Psoas muscle (tissue), 8 donors: ENCODE results near the gene LY6G6D. TPM values are rescaled to one million over a fixed set of nuclear protein-coding genes. Genes with fewer than 3 reads are reported as not detected.
A peak's percentile ranks its signal among the peaks of the same experiment; 100 is the strongest.

Experiments used
- ATAC-seq, 4 donors: fragments of 200-7000 bp; cut with Tn5 transposase; one replicate each; pipeline ENCODE4 v1.9.1; 2020; ENCODE audit warnings: moderate library complexity in 3 of 4, mild to moderate bottlenecking in 2 of 4
- DNase-seq, 2 donors: peaks; one replicate each; pipeline ENCODE4 v3.0.0-alpha.2; 2020
- H3K27ac ChIP-seq: fragments of 200-600 bp; one replicate; pipeline ENCODE4 v1.8.0; 2022
- H3K27me3 ChIP-seq, 3 donors: fragments of 200-600 bp in 1 of 3; one replicate each; pipeline versions ENCODE4 v1.6.1 to v1.8.0; 2013 to 2022; ENCODE audit warnings: low read length in 2 of 3, mild to moderate bottlenecking in 2 of 3, moderate library complexity in 1 of 3; ENCODE audit not compliant: insufficient read depth in 3 of 3
- H3K36me3 ChIP-seq, 2 donors: fragments of 200-600 bp in 1 of 2; one replicate each; pipeline versions ENCODE4 v1.6.1 to v1.8.0; 2013 to 2022; ENCODE audit warnings: low read depth in 1 of 2, mild to moderate bottlenecking in 1 of 2, moderate library complexity in 1 of 2; ENCODE audit not compliant: insufficient read depth in 1 of 2
- H3K4me1 ChIP-seq: fragments of 200-600 bp; one replicate; pipeline ENCODE4 v1.8.0; 2022
- H3K4me3 ChIP-seq: fragments of 200-600 bp; one replicate; pipeline ENCODE4 v1.8.0; 2022; ENCODE audit warnings: mild to moderate bottlenecking
- H3K9me3 ChIP-seq: fragments of 200-600 bp; one replicate; pipeline ENCODE4 v1.8.0; 2022
- CTCF ChIP-seq: fragments of 200-600 bp; IDR thresholded peaks from one replicate; pipeline ENCODE4 v1.8.0; 2022; ENCODE audit warnings: antibody characterized with exemption
- WGBS, 3 donors: extraction: QIAGEN DNeasy Blood & Tissue Kit; methylation state at CpG; one replicate each; pipeline versions ENCODE4 v1.1.6 to v1.1.7; 2013; 5-methylcytosine and 5-hydroxymethylcytosine counted together
- intact Hi-C, 2 donors: fragments of 100-400 bp; cut with DNase I; formaldehyde crosslinking; loops; one replicate each; pipeline versions ENCODE4 v1.11.0 to v1.14.2; 2022
- long read RNA-seq, 2 donors: library from polyadenylated mRNA; unstranded; transcript quantifications; one replicate each; pipeline ENCODE4 v2.0.0, GENCODE V29; 2021
- polyA plus RNA-seq, 3 donors: library from polyadenylated mRNA; stranded (reverse); fragments of 200-250 nt; gene quantifications; one replicate each; pipeline ENCODE4 v1.2.3, GENCODE V29; 2013
- total RNA-seq, 4 donors: library from RNA; stranded (reverse); fragmentation: NEBNext Ultra II Directional in 2 of 4; extraction: Animal tissue kit (Norgen Biotek cat#: 25700) in 2 of 4; gene quantifications; one replicate each; pipeline versions ENCODE4 v1.2.1 to v1.2.4, GENCODE V29; 2021 to 2023
- donor health status: healthy with polysubstance abuse.
- donor health status: DM: no; HTN: no; CAD: no; lungs with moderate emphysema.
- donor health status: Bipolar disorder and iron deficiency.
- donor health status: healthy.
- donor health status: DM: yes; HTN: yes; CAD: no.
- donor health status: DM: no; HTN: no; CAD: no.
- donor health status: DM: no; HTN: no; CAD: no.
- donor health status: DM: yes; HTN: yes; CAD: no.

LY6G6D gene
- total RNA-seq: not detected
- polyA plus RNA-seq: not detected
- long read RNA-seq, donor 1: 0 reads
- long read RNA-seq, donor 2: 0 reads

GRCh38 chr6:31715022-31715958 is at the start of gene LY6G6D:
TSS of gene LY6G6D (plus strand) at chr6:31715348. CDS start at chr6:31715356, 8 bp downstream.
- Histone ChIP-seq H3K36me3 (no peaks in the 10 kb centered on the region), H3K27me3 (no peaks in the 10 kb centered on the region), H3K9me3 (no peaks in the 10 kb centered on the region), H3K27ac (no peak within 1 kb of the TSS), H3K4me3 (no peak within 1 kb of the TSS), H3K4me1 (no peaks in the 10 kb centered on the region)
- DNase-seq (no peak), ATAC-seq (no peak)
- intact Hi-C loops: no loop called here
- WGBS, 3 donors: 38 to 60% (median 43%) methylated on average over 14 to 16 of the region's 16 CpGs
- TF ChIP-seq CTCF: no peak

DNA sequence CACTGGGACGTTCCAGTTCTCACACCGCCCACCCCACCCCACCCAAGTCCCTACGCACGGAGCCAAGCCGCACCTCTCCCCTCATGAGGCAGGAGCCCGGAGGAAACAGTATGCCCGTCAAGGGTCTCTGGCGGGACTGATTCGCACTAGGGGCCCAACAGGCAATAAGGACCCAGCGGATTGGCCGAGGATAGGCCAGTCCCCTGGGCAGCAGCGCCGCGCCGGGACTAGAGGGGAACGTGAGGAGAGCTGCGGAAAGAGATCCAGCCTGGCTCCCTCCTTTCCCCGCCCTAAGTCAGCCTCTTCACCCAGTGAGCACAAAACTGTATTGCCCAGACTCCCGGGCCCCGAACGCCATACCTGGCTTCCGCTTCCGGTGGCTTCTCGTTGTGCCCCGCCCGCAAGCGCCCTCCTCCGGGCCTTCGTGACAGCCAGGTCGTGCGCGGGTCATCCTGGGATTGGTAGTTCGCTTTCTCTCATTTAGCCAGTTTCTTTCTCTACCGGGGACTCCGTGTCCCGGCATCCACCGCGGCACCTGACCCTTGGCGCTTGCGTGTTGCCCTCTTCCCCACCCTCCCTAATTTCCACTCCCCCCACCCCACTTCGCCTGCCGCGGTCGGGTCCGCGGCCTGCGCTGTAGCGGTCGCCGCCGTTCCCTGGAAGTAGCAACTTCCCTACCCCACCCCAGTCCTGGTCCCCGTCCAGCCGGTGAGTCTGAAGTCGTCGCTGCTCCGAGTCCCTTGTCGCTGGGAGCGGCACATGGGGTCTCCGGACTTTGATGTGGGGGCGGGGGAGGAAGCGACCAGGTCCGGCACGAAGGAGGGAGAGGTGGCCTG is 49.4 kb upstream of the LY6G6D start, which contains the start of gene CSNK2B:
TSS of gene CSNK2B (plus strand) at position 580 of the 836 bp plus-strand sequence. CDS start 752 bp downstream, outside the sequence.
- intact Hi-C loops: loop anchor here in 1 of 2 donors (5.0 kb wide), 2 partner anchors 72 to 287 kb away; partner anchors contain the start of gene CLIC1
- H3K27ac ChIP-seq: peak within 1 kb of the TSS; percentile 97
- H3K9me3 ChIP-seq: no peaks in the 10 kb centered on the region
- no peak for TF ChIP-seq CTCF
- peak within 1 kb of the TSS; percentile 91 for H3K4me3 ChIP-seq
- no peaks in the 10 kb centered on the region for H3K27me3 ChIP-seq
- H3K36me3 ChIP-seq: peaks cover 16 to 67% of the 10 kb centered on the region in 2 donors
- WGBS, 3 donors: 0 to 1% (median 0%) methylated on average over 60 to 63 of the region's 63 CpGs
- ATAC-seq: peak; percentile 89 to 92 (median 91)
- DNase-seq: peak; percentile 99
- H3K4me1 ChIP-seq: peaks cover 41% of the 10 kb centered on the region

- Histone ChIP-seq H3K27ac (peak overlapping the region; percentile 97), H3K4me1 (peaks cover 37% of the 10 kb centered on the region), H3K27me3 (no peaks in the 10 kb centered on the region), H3K36me3 (peaks cover 16 to 74% of the 10 kb centered on the region in 2 donors), H3K4me3 (peak overlapping the region; percentile 91), H3K9me3 (no peaks in the 10 kb centered on the region)
- ATAC-seq: no peak
- no peak for DNase-seq
- 2 to 4% (median 3%) methylated on average over 15 of the region's 15 CpGs for WGBS, 3 donors
- intact Hi-C loops: loop anchor here in 1 of 2 donors (5.0 kb wide), 2 partner anchors 71 to 286 kb away; partner anchors contain the start of gene CLIC1
- no peak for TF ChIP-seq CTCF
Measured at GRCh38 chr6:31666337-31666965, 48.7 kb upstream of the LY6G6D start.

- ATAC-seq (no peak), DNase-seq (no peak)
- TF ChIP-seq CTCF: no peak
- Histone ChIP-seq H3K27ac (no peak within 1 kb of the TSS), H3K27me3 (no peaks in the 10 kb centered on the region), H3K9me3 (no peaks in the 10 kb centered on the region), H3K4me3 (no peak within 1 kb of the TSS), H3K4me1 (peaks cover 16% of the 10 kb centered on the region), H3K36me3 (peaks cover 13 to 77% of the 10 kb centered on the region in 2 donors)
- WGBS, 3 donors: 80 to 86% (median 82%) methylated on average over 8 of the region's 8 CpGs
- intact Hi-C loops: loop anchor here in 1 of 2 donors (5.0 kb wide), 2 partner anchors 68 to 283 kb away; partner anchors contain the start of gene CLIC1
Measured at GRCh38 chr6:31669676-31670075, 45.5 kb upstream of the LY6G6D start, which contains the start of gene LY6G5B. TSS of gene LY6G5B (plus strand) at chr6:31669976. CDS start at chr6:31670951, 975 bp downstream.
